Bronchial epithelial cell (primary cell): ENCODE measurements around the gene OLFML1. TPM values are rescaled to one million over a fixed set of nuclear protein-coding genes. Genes with fewer than 3 reads are reported as not detected.

Experiments
- DNase-seq: peaks from one replicate; pipeline ENCODE4 v3.0.0-alpha.2; 2010; ENCODE audit warnings: low read depth
- FAIRE-seq: peaks from 2 replicates; lab custom pipeline; 2011; peaks lifted over from hg19 to GRCh38; lab: Jason Lieb, UNC
- H3K27me3 ChIP-seq: 2 replicates; pipeline ENCODE4 v1.5.1; 2011; ENCODE audit warnings: low read length; ENCODE audit not compliant: control insufficient read depth, insufficient read depth
- H3K36me3 ChIP-seq: 2 replicates; pipeline ENCODE4 v1.5.1; 2011; ENCODE audit warnings: low read length; ENCODE audit not compliant: control insufficient read depth, insufficient read depth
- H3K4me3 ChIP-seq: 2 replicates; pipeline ENCODE4 v1.5.1; 2011; ENCODE audit warnings: mild to moderate bottlenecking, low read depth, low read length, control low read depth
- CTCF ChIP-seq: IDR thresholded peaks from 2 replicates; pipeline ENCODE4 v1.5.1; 2011; ENCODE audit warnings: mild to moderate bottlenecking, moderate library complexity, low read length, control low read depth, inconsistent platforms; ENCODE audit not compliant: insufficient read depth, severe bottlenecking
- total RNA-seq: library from RNA; depleted of rRNA; stranded (reverse); fragments of >200 nt; gene quantifications from 2 replicates; pipeline ENCODE4 v1.2.1, GENCODE V29; 2014

The OLFML1 gene
- total RNA-seq, 1 donor from 2014 or later = not detected

GRCh38 chr11:7531011-7531410 lies 45.7 kb downstream of the OLFML1 start:
- H3K27me3 ChIP-seq = no peaks in the 10 kb centered on the region
- no peak for FAIRE-seq
- no peak overlapping the region for H3K4me3 ChIP-seq
- TF ChIP-seq CTCF = no peak
- H3K36me3 ChIP-seq = no peaks in the 10 kb centered on the region
- no peak for DNase-seq

GRCh38 chr11:7532405-7533145 lies 47.3 kb downstream of the OLFML1 start:
- Histone ChIP-seq H3K27me3 (no peaks in the 10 kb centered on the region), H3K4me3 (no peak overlapping the region), H3K36me3 (no peaks in the 10 kb centered on the region)
- DNase-seq (no peak), FAIRE-seq (no peak)
- no peak for TF ChIP-seq CTCF

- no peaks in the 10 kb centered on the region for H3K27me3 ChIP-seq
- DNase-seq (no peak), FAIRE-seq (no peak)
- H3K36me3 ChIP-seq = no peaks in the 10 kb centered on the region
- H3K4me3 ChIP-seq = no peak overlapping the region
- no peak for TF ChIP-seq CTCF
Observed at GRCh38 chr11:7533199-7534041, 48.1 kb downstream of the OLFML1 start.

GRCh38 chr11:7534042-7534378 lies 48.7 kb downstream of the OLFML1 start:
- peak; percentile 60 for FAIRE-seq
- H3K27me3 ChIP-seq = no peaks in the 10 kb centered on the region
- no peak for TF ChIP-seq CTCF

GRCh38 chr11:7536100-7536499 lies 50.8 kb downstream of the OLFML1 start:
- no peak for FAIRE-seq
- Histone ChIP-seq H3K4me3 (no peak overlapping the region), H3K27me3 (no peaks in the 10 kb centered on the region)

More at GRCh38 chr11:7534042-7534378, 48.7 kb downstream of the OLFML1 start:
- no peak for DNase-seq
- no peaks in the 10 kb centered on the region for H3K36me3 ChIP-seq
- no peak overlapping the region for H3K4me3 ChIP-seq

More at GRCh38 chr11:7536100-7536499, 50.8 kb downstream of the OLFML1 start:
- H3K36me3 ChIP-seq = no peaks in the 10 kb centered on the region
- DNase-seq = no peak
- TF ChIP-seq CTCF = peak; percentile 32
